ENCODE data around the gene MXD3. TPM values are rescaled to one million over a fixed set of nuclear protein-coding genes. Genes with fewer than 3 reads are reported as not detected.

MXD3 gene
- total and polyA plus RNA-seq, 2 donors (not counting 3 experiments of a cell fraction or from before 2014, with no cell fraction given): 38.4 to 44.2 TPM

DNA sequence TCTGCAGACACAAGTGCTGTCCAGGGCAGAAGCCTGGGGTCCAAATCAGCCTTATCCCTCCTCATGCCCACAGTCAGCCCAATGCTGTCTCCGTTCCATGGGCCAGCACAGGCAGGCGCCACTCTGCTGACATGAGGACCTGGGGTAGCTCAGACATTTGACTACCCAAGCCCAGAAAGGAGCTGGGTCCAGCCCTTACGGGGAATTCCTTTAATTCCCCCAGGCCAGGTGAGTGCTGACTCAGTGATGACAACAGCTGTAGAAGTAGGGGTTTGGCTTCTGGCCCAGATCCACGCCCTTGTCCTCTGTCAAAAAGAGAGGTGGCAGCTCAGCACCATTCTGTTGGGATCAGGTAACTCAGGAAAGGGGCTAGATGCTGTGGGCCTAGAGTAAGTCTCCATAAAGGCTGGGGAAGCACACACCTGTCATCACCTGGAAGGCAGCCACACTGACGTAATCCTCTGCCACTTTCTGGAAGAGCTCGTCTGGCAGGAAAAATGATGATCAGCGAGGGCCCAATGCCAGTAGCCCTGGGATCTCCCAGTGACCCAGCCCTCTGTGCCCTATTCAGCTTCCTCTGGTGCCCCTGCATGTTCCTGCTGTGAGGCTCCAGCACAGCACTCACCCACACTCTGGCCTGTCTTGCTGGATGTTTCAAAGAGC, 10.1 kb downstream of the MXD3 start:
- POLR2A ChIA-PET: no interaction called here
- TF ChIP-seq JUN (IDR thresholded peaks at IDR 0.05; ENCODE audit: borderline replicate concordance, insufficient read depth, insufficient read length, low read depth) (no peak), POLR2A (IDR thresholded peaks at IDR 0.05; ENCODE audit: low read depth, low read length) (no peak), EZH2 (IDR thresholded peaks at IDR 0.05; ENCODE audit: borderline replicate concordance, low read depth, low read length, severe bottlenecking) (no peak), MYC (IDR thresholded peaks at IDR 0.05; ENCODE audit: low read depth, low read length) (no peak), FOS (IDR thresholded peaks at IDR 0.05; ENCODE audit: borderline replicate concordance, insufficient read depth, low read length) (no peak), POLR2AphosphoS5 (IDR thresholded peaks at IDR 0.05; ENCODE audit: insufficient read depth, low read depth, low read length) (no peak)
- TF ChIP-seq, protein P1, sequence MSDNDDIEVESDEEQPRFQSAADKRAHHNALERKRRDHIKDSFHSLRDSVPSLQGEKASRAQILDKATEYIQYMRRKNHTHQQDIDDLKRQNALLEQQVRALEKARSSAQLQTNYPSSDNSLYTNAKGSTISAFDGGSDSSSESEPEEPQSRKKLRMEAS (IDR thresholded peaks at IDR 0.05; ENCODE audit: insufficient read depth, insufficient read length): no peak
- intact Hi-C loops (cut with micrococcal nuclease): loop anchor here (5.0 kb wide), 1 partner anchor 169 kb away; the partner anchor contains the start of gene NSD1

More for the DNA sequence above, 10.1 kb downstream of the MXD3 start:
- Histone ChIP-seq H3K9ac (replicated peaks; ENCODE audit: extremely low read depth, insufficient read depth, low read length) (no peak overlapping the region), H3K9me3 (replicated peaks; ENCODE audit: control insufficient read depth, insufficient read depth, low read length) (no peaks in the 10 kb centered on the region), H3K27me3 (ENCODE audit: control insufficient read depth in 2 of 2, insufficient read depth in 2 of 2, low read length in 2 of 2) (no peaks in the 10 kb centered on the region), H3K9me1 (replicated peaks; ENCODE audit: control insufficient read depth, extremely low read depth, insufficient read depth, low read length) (no peaks in the 10 kb centered on the region), H3K27ac (ENCODE audit: insufficient read depth, low read depth, low read length) (no peak overlapping the region), H3K4me2 (ENCODE audit: insufficient read depth, low read length) (no peak overlapping the region), H3K79me2 (ENCODE audit: control insufficient read depth, insufficient read depth, low read length) (peaks cover 36% of the 10 kb centered on the region), H3K4me1 (ENCODE audit: control insufficient read depth, extremely low read depth, insufficient read depth, low read length) (peaks cover 37% of the 10 kb centered on the region), H4K20me1 (replicated peaks; ENCODE audit: control insufficient read depth, extremely low read depth, insufficient read depth, low read length) (no peaks in the 10 kb centered on the region), H3K36me3 (ENCODE audit: control insufficient read depth in 2 of 2, extremely low read depth in 1 of 2, insufficient read depth in 2 of 2, low read length in 2 of 2) (peaks cover 0 to 16% of the 10 kb centered on the region in 2 experiments), H3K4me3 (replicated peaks in 1 of 3; ENCODE audit: insufficient read depth in 1 of 3, low read depth in 1 of 3, low read length in 3 of 3) (no peak overlapping the region), H2AFZ (ENCODE audit: low read depth, low read length) (no peak overlapping the region)
- DNase-seq (ENCODE audit: low read depth, low spot score) (no peak), FAIRE-seq (no peak)
- dilution Hi-C loops (cut with MboI; ENCODE audit: extremely low pct_ligation_motif_present, low sequenced_read_pairs): no loop called here
- no TSS peak for BruUV-seq (replicated peaks)
- CTCF ChIA-PET: interaction anchor here (1.6 to 4.8 kb wide), 4 partner anchors 8 to 190 kb away, joined by 3 to 30 read pairs (median 6); no protein-coding TSS in a partner anchor

Measured in endothelial cell of umbilical vein (primary cell).